Prostate gland (tissue), 2 donors: ENCODE data around the gene MIGA2. TPM values are rescaled to one million over a fixed set of nuclear protein-coding genes. Genes with fewer than 3 reads are reported as not detected.
"Not testable (repeated sequence)": the region's sequence is repeated elsewhere in the genome, so short reads cannot be mapped to it uniquely, and the experiment has no call there.

Experiments used
- DNase-seq: peaks from one replicate; pipeline ENCODE4 v3.0.0-alpha.2; 2019; ENCODE audit warnings: low spot score
- H3K27ac ChIP-seq, 2 donors: fragments of 200-600 bp; sonication (generic); 2 replicates each; pipeline ENCODE4 v1.5.1; 2017 to 2019
- H3K27me3 ChIP-seq: fragments of 200-600 bp; sonication (generic); replicated peaks from 2 replicates; pipeline ENCODE4 v1.5.1; 2019; ENCODE audit not compliant: insufficient read depth
- H3K36me3 ChIP-seq, 2 donors: fragments of 200-600 bp; sonication (generic); 1 replicate in 1 of 2; 2 replicates in 1 of 2; pipeline versions ENCODE4 v1.5.1 to v1.8.1; 2017 to 2019
- H3K4me1 ChIP-seq: fragments of 200-600 bp; sonication (generic); replicated peaks from 2 replicates; pipeline ENCODE4 v1.5.1; 2019
- H3K4me3 ChIP-seq, 2 donors: fragments of 200-600 bp; sonication (generic); 2 replicates each; pipeline ENCODE4 v1.5.1; 2017 to 2019
- H3K9me3 ChIP-seq: fragments of 200-600 bp; sonication (generic); 2 replicates; pipeline ENCODE4 v1.5.1; 2017
- CTCF ChIP-seq, 4 experiments: fragments of 200-600 bp in 2 of 4; fragments of 450-650 bp in 2 of 4; sonication (generic) in 2 of 4; IDR thresholded peaks; 1 replicate in 3 of 4; 2 replicates in 1 of 4; pipeline ENCODE4 v1.5.1; 2016 to 2019; ENCODE audit warnings: antibody characterized with exemption in 4 of 4, mild to moderate bottlenecking in 2 of 4, moderate library complexity in 2 of 4
- POLR2A ChIP-seq: fragments of 450-650 bp; IDR thresholded peaks from one replicate; pipeline ENCODE4 v1.6.1; 2016; ENCODE audit warnings: antibody characterized with exemption, mild to moderate bottlenecking
- POLR2AphosphoS5 ChIP-seq: sonication (generic); formaldehyde crosslinking; IDR thresholded peaks from one replicate; pipeline ENCODE4 v1.6.1; 2017; ENCODE audit warnings: antibody characterized with exemption
- WGBS: methylation state at CpG from one replicate; pipeline ENCODE4 v1.1.5; 2018; 5-methylcytosine and 5-hydroxymethylcytosine counted together
- intact Hi-C: fragments of 100-400 bp; cut with DNase I; formaldehyde crosslinking; loops from one replicate; pipeline ENCODE4 v1.14.2; 2022
- total RNA-seq, 2 donors: library from RNA; depleted of rRNA; stranded (reverse); fragments of >200 nt; gene quantifications; one replicate each; pipeline ENCODE4 v1.1.0, GENCODE V29; 2016

Gene MIGA2
- total RNA-seq, 2 donors from 2014 or later: 54.5 to 56.5 TPM

- Histone ChIP-seq H3K9me3 (no peaks in the 10 kb centered on the region), H3K4me1 (no peaks in the 10 kb centered on the region), H3K4me3 (no peak overlapping the region), H3K27ac (no peak overlapping the region), H3K36me3 (peaks cover 4 to 25% of the 10 kb centered on the region in 2 donors), H3K27me3 (no peaks in the 10 kb centered on the region)
- 91% methylated on average over 9 of the region's 9 CpGs for WGBS
- TF ChIP-seq CTCF (IDR thresholded peaks at IDR 0.05) (no peak), POLR2A (no peak), POLR2AphosphoS5 (no peak)
- intact Hi-C loops: no loop called here
- DNase-seq: no peak
These were observed 33.4 kb upstream of the MIGA2 start for GRCh38 chr9:129002992-129003391.

DNA sequence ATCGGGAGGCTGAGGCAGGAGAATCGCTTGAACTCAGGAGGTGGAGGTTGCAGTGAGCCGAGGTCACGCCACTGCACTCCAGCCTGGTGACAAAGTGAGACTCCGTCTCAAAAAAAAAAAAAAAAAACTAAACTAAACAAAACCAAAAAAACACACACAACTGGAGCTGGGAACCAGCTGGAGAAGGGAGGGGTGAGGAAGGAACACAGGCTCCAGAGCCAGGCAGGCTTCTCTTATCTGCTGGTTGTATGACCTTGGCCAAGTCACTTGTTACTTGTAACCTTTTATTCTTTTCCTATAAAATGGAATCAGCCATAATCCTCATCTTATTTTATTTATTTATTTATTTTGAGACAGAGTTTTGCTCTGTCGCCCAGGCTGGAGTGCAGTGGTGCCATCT, 32.3 kb upstream of the MIGA2 start:
- H3K4me1 ChIP-seq, H3K27me3 ChIP-seq, intact Hi-C loops, H3K27ac ChIP-seq, DNase-seq, H3K4me3 ChIP-seq, H3K9me3 ChIP-seq: not testable (repeated sequence)
- WGBS: 92% methylated on average over 6 of the region's 6 CpGs
- H3K36me3 ChIP-seq: peaks cover 4 to 15% of the 10 kb centered on the region in 2 donors

DNA sequence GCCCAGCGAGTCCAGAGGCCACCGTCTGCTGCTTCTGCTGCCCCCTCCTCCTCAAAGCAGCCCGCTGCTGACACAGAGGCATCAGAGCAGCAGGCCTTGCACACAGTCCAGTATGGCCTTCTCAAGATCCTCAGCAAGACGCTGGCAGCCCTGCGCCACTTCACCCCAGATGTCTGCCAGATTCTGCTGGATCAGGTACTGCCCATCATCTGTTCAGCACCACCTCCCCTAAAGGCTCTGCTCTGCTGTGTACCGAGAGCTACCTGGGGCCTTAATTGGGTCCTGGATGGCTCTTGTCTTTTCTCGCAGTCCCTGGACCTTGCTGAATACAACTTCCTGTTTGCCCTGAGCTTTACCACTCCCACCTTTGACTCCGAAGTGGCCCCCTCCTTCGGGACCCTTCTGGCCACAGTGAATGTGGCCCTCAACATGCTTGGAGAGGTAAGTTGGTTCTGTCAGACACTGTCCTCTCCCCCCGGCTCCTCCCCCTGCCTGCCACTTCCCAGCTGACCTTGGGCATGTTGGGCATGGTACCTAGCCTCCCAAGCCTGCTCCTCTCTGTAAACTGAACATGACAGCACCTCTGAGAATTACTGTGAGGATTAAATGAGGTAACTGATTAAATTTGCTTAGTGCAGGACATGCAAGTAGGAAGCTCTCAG, 31.0 kb upstream of the MIGA2 start:
- 72% methylated on average over 10 of the region's 10 CpGs for WGBS
- DNase-seq: no peak

GRCh38 chr9:129006328-129007034, 29.9 kb upstream of the MIGA2 start:
- 56% methylated on average over 21 of the region's 21 CpGs for WGBS
- no peaks in the 10 kb centered on the region for H3K27me3 ChIP-seq
- H3K4me3 ChIP-seq: no peak overlapping the region
- H3K36me3 ChIP-seq: peaks cover 0 to 4% of the 10 kb centered on the region in 2 donors
- TF ChIP-seq CTCF (IDR thresholded peaks at IDR 0.05) (peak; percentile 34 to 83 (median 68)), POLR2A (no peak), POLR2AphosphoS5 (peak; percentile 36)
- H3K27ac ChIP-seq: peak overlapping the region; percentile 13 to 40
- H3K4me1 ChIP-seq: no peaks in the 10 kb centered on the region
- peak; percentile 66 for DNase-seq
- no peaks in the 10 kb centered on the region for H3K9me3 ChIP-seq
- intact Hi-C loops: no loop called here

More for the DNA sequence above, 31.0 kb upstream of the MIGA2 start:
- Histone ChIP-seq H3K4me1 (no peaks in the 10 kb centered on the region), H3K27ac (no peak overlapping the region), H3K4me3 (no peak overlapping the region), H3K9me3 (no peaks in the 10 kb centered on the region), H3K27me3 (no peaks in the 10 kb centered on the region), H3K36me3 (peaks cover 0 to 6% of the 10 kb centered on the region in 2 donors)
- intact Hi-C loops: no loop called here
- TF ChIP-seq POLR2A (no peak), CTCF (IDR thresholded peaks at IDR 0.05) (no peak), POLR2AphosphoS5 (no peak)

- WGBS: 74% methylated on average over 14 of the region's 14 CpGs
- Histone ChIP-seq H3K27ac (peak overlapping the region; percentile 13 to 40), H3K36me3 (no peaks in the 10 kb centered on the region)
These were observed 29.2 kb upstream of the MIGA2 start for GRCh38 chr9:129007035-129007765.

More at GRCh38 chr9:129007035-129007765, 29.2 kb upstream of the MIGA2 start:
- DNase-seq: no peak
- Histone ChIP-seq H3K4me3 (no peak overlapping the region), H3K27me3 (no peaks in the 10 kb centered on the region), H3K9me3 (no peaks in the 10 kb centered on the region), H3K4me1 (no peaks in the 10 kb centered on the region)
- intact Hi-C loops: no loop called here
- TF ChIP-seq POLR2A (no peak), CTCF (IDR thresholded peaks at IDR 0.05) (no peak), POLR2AphosphoS5 (no peak)
